ENCODE data around the gene KIF16B. TPM values are rescaled to one million over a fixed set of nuclear protein-coding genes. Genes with fewer than 3 reads are reported as not detected.

The KIF16B gene
- total RNA-seq, 1 donor from 2014 or later, result 18.6 TPM

- no peak for DNase-seq (ENCODE audit: low read depth)
These were observed 17.5 kb downstream of the KIF16B start for GRCh38 chr20:16555754-16556153.

DNA sequence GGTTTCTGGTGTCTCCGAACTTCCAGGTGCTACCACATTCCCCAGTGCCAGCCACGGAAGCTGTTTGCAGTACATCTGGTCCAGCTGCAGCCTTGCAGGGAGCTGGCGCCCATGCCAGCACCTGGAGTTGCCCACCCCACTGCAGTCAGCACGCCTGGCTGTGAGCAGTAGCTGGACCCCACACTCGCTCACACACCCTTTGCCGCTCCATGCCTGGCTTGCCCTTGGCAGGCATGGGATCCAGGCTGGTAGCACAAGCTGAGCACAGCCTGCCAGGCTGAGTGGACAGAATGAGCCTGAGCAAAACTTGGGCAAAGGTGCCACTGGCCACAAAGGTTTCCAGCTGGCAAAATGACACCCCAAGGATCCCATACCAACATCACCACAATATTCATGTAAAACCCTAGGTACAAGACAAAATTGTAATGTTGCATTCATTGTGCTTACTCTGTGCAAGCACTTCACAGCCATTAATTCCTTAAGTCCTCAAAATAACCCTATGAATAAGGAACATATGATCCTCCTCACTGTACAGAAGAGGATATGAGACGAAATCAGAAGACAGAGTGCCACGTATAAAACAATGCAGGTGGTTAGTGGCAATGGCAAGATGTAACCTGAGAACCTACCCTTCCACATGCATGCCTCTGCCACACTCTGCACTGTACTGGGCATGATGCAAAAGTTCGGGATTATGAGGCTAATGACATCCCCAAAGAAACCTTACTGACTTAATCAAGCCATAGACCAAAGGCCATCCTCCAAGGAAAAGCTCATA lies 18.3 kb downstream of the KIF16B start:
- DNase-seq (ENCODE audit: low read depth), result no peak

DNA sequence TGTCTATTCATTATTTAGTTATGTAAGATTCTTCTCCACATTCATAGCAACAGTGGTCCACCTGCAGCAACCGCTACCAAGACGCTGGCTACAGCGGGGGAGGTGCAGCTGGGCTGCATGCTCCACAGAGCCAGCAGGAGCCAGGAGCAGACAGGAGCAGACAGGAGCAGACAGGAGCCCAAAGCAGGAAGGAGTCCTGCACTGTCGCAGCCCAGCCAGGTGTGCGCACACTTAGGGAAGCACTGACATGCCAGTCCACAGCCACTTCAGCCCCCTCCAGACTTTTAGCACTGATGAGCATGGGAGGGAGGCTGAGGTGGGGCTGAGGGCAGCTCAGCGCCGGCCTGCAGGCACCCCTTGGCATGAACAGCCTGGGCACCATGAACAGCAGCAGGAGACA lies 19.6 kb downstream of the KIF16B start:
- no peak for DNase-seq (ENCODE audit: low read depth)

DNA sequence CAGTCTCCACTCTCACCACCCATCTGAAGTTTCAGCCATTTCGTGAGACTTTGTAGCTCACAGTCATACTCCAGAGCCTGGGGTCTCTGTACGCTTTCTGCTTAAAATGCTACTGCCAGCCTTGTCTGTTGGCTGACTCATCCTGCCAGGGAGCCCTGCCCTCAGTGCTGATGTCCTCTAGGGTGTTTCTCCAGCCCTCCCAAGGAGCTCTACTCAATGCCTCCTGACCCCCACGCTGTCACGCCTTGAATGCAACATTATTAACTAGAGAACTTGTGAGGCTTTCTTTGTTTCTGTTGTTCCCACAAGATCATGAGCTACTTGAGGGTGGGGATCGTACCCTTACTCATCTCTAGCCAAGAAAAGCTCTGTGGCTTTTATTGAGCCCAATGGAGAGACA lies 20.1 kb downstream of the KIF16B start:
- DNase-seq (ENCODE audit: low read depth), result peak; percentile 47

- no peak for DNase-seq (ENCODE audit: low read depth)
These were observed 21.2 kb downstream of the KIF16B start for GRCh38 chr20:16552015-16552414.

GRCh38 chr20:16551607-16552006 lies 21.6 kb downstream of the KIF16B start:
- DNase-seq (ENCODE audit: low read depth), result no peak

DNA sequence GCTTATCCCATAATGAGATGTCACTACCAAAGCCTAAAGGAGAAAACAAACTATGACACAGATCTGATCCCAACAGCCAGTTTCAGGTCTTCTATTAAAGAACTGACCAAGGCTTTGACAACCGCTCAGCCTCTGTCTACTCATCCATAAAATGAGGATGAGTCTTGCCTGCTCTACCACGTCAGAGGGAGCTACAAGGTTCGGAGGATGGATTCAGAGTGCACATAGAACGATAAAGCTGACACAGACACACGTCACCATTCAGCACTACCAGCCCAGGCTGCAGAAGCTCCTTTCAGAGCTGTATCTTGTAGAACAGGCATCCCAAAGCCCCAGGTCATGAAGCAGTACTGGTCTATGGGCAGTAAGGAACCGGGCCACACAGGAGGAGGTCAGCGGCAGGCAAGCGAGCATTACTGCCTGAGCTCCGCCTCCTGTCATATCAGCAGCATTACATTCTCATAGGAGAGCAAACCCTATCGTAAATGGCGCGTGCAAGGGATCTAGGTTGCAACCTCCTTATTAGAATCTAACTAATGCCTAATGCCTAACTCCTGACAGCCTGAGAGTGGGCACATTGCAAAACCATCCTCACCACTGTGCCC lies 25.1 kb downstream of the KIF16B start:
- DNase-seq (ENCODE audit: low read depth), result no peak

DNA sequence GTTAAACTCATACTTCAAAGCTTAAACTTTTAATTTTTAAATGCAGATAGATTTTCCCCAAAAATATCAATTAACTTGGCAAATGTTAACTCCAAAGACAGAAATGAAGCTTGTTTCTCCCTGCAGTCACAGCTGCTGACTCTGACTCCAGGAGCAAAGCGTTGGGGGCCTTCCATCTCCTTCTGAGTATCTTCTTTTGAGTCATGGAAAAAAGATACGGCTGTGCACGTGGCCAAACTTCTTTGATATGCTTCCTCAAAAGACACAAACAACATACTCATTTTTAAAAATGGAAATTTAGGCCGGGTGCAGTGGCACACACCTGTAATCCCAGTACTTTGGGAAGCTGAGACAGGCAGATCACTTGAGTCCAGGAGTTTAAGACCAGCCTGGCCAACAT lies 28.3 kb downstream of the KIF16B start:
- DNase-seq (ENCODE audit: low read depth), result no peak

DNA sequence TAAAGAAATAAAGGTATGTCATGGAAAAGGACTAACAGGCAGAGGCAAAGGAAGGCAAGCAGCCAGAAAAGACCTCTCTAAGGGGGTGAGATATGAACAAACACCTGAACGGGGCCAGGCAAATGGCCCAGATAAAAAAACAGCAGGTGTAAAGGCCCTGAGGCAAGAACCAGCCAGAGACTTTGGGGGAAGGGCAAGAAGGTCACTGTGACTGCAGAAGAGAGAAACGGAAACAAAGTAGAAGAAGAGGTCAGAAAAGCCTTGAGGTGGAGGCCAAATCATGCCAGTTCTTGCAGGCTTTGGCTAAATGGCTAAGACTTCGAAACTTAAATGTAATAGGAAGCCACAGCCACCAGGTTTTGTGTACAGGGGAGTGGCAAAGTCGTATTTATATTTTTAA lies 30.8 kb downstream of the KIF16B start:
- DNase-seq (ENCODE audit: low read depth), result no peak

- DNase-seq (ENCODE audit: low read depth), result no peak
These were observed 31.4 kb downstream of the KIF16B start for GRCh38 chr20:16541878-16542277.

DNA sequence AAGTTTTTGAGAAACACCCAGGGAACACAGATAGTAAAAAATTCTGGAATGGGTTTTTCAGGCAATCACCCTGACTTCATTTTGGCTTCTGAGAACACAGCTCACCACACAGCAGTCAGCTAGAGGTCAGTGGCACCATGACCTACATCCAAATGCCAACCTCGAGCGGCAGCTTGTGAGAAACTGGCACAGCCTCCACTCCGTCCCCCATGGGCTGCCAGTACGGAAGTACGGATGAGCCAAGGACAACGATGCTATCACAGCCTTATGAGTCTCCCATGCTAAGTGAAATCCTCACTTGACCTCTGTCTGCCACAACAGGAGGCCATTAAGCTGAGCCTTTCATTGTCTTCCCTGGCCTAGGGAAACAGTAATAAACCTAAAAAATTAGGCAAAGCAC lies 32.0 kb downstream of the KIF16B start:
- no peak for DNase-seq (ENCODE audit: low read depth)

GRCh38 chr20:16539280-16540021 lies 33.8 kb downstream of the KIF16B start:
- DNase-seq (ENCODE audit: low read depth), result peak; percentile 30

GRCh38 chr20:16538779-16539178 lies 34.5 kb downstream of the KIF16B start:
- DNase-seq (ENCODE audit: low read depth), result no peak

GRCh38 chr20:16537918-16538317 lies 35.3 kb downstream of the KIF16B start:
- DNase-seq (ENCODE audit: low read depth), result no peak

DNA sequence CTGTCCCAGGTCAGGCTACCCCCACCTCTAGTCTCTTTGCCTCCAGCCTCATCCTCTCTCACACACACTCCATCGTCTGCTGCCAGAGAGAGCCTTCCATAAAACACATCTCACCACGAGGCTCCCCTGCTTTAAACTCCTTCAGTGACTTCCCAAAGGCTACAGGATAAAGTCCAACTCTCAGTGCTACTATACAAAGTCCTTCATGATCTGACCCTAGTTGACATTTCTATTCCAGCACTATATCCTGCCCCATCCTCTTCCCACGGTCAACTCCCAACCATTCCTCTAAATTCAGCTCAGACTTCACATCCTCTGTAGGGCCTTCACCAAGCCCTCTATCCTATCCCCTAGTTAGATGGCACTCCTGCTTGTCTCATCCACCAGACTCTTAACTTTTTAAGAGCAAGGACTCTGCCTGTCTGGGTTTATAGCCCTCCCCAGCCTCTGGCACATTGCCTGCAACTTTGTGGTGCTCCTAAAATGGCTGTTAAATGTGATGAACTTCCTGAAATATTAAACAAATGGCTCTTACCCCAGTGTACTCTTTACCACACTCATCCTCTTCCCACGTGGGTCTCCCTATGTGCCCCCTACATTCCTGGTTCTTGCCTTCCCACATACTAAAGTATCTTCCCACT lies 36.1 kb downstream of the KIF16B start:
- DNase-seq (ENCODE audit: low read depth), result no peak

DNA sequence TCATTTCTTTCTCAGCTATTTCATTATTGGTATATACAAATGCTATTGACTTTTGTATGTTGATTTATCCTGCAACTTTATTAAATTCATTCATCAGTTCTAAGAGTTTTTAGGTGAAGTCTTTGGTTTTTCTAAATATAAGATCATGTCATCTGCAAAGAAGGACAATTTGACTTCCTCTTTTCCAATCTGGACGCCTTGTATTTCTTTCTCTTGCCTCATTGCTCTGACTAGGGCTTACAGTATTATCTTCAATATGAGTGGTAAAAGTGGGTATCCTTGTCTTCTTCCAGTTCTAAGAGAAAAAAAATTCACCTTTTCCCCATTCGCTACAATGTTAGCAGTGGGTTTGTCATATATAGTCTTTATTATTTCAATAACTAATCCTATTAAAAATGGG lies 38.0 kb downstream of the KIF16B start:
- no peak for DNase-seq (ENCODE audit: low read depth)

DNA sequence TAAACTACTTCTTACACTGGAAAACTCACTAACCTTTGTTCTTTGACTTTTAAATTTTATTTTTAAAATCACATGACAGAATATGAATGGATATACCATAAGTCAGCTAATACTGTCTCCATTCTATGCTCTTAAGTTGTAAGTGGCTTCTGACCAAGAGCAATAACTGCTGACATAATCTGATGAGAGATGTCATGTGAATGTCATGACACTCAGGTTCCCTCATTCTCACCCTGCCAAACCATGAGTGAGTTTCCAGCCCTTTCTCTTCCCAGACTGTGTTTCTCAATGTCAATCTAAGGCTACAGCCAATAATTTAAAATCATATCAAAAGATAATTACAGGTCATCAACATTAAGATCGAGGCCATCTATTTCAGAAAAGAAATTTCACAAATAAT lies 39.7 kb downstream of the KIF16B start:
- no peak for DNase-seq (ENCODE audit: low read depth)

DNA sequence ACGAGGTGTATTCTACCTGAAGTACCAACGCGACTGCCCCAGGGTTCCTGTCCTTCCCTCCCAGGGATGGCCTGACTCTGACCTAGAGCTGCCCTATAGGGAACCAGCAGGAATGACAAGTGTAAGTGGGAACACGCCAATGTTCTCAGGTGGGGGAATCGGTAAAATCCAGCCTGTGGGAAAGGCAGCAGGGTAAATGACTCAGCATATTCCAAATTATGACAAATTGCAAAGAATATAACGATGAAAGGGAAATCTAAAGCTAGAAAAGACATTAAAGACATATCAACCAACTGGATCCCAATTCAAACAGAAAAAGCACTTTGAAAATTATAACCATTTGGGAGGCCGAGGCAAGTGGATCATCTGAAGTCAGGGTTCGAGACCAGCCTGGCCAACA lies 41.8 kb downstream of the KIF16B start:
- DNase-seq (ENCODE audit: low read depth), result no peak

GRCh38 chr20:16530201-16530681 lies 43.0 kb downstream of the KIF16B start:
- DNase-seq (ENCODE audit: low read depth), result peak; percentile 60

DNA sequence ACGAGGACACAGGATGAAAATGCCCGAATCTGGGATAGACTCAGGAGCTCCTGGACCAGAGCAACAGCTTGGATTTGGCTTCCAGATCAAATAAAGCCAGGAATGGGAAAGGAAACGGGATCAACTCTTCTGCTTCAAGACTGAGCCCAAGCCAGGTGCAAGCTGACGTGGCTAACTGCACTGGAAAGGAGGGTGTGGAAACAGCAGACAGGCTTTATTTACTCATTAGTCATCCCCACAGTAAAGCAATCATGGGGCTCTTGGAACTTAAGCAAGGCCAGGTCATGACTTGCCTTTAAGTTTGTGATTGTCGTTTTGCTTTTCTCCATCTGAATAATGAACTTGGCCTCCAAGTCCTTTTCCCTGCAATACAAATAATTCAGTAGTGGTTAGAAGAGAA lies 45.2 kb downstream of the KIF16B start:
- peak; percentile 96 for DNase-seq (ENCODE audit: low read depth)

DNA sequence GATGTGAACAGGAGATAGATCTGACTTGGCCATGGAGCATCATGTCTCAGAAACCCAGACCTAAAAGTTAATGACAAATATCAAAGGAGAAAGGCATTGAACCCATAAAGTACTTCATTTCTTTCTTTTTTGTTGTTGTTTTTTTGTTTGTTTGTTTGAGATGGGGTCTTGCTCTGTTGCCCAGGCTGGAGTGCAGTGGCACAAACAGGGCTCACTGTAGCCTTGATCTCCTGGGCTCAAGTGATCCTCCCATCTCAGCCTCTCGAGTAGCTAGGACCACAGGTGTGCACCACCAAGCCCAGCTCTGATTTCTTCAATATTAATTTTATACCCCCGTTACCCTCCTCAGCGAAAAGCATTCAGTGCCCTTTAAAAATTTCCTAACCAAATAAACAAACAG lies 45.8 kb downstream of the KIF16B start:
- no peak for DNase-seq (ENCODE audit: low read depth)
